CD14-positive monocyte (primary cell): ENCODE measurements around the gene KRTAP4-9. TPM values are rescaled to one million over a fixed set of nuclear protein-coding genes. Genes with fewer than 3 reads are reported as not detected.

ENCODE experiments used
- DNase-seq, 3 donors: peaks; one replicate each; pipeline ENCODE4 v3.0.0-alpha.2; 2011 to 2022
- H2AFZ ChIP-seq: 2 replicates; pipeline ENCODE4 v1.6.0; 2012; ENCODE audit warnings: mild to moderate bottlenecking, low read depth, low read length, inconsistent platforms; ENCODE audit not compliant: insufficient read depth, poor library complexity, severe bottlenecking
- H3K27ac ChIP-seq, 2 donors: 1 replicate in 1 of 2; 2 replicates in 1 of 2; pipeline ENCODE4 v1.5.1; 2012 to 2013; ENCODE audit warnings: low read length in 2 of 2, control low read depth in 1 of 2, inconsistent platforms in 1 of 2, low read depth in 1 of 2, mild to moderate bottlenecking in 1 of 2
- H3K27me3 ChIP-seq, 2 donors: one replicate each; pipeline versions ENCODE4 v1.6.0 to v1.6.1; 2011 to 2013; ENCODE audit warnings: low read length in 2 of 2; ENCODE audit not compliant: control insufficient read depth in 2 of 2, insufficient read depth in 2 of 2
- H3K36me3 ChIP-seq, 2 donors: replicated peaks in 1 of 2; 1 replicate in 1 of 2; 2 replicates in 1 of 2; pipeline versions ENCODE4 v1.5.1 to v1.6.1; 2012 to 2013; ENCODE audit warnings: low read length in 2 of 2, control low read depth in 1 of 2, inconsistent platforms in 1 of 2, mild to moderate bottlenecking in 1 of 2; ENCODE audit not compliant: insufficient read depth in 2 of 2, control insufficient read depth in 1 of 2
- H3K4me1 ChIP-seq, 2 donors: 1 replicate in 1 of 2; 2 replicates in 1 of 2; pipeline versions ENCODE4 v1.5.1 to v1.6.1; 2012 to 2013; ENCODE audit warnings: low read length in 2 of 2, control low read depth in 1 of 2, inconsistent platforms in 1 of 2, mild to moderate bottlenecking in 1 of 2, moderate library complexity in 1 of 2; ENCODE audit not compliant: insufficient read depth in 2 of 2, control insufficient read depth in 1 of 2
- H3K4me2 ChIP-seq: replicated peaks from 2 replicates; pipeline ENCODE3; 2012; ENCODE audit warnings: low read length, moderate library complexity, mild to moderate bottlenecking; ENCODE audit not compliant: poor library complexity, severe bottlenecking; ENCODE audit errors: extremely low read depth
- H3K4me3 ChIP-seq, 3 experiments: fragments of 200-600 bp in 1 of 3; sonication (generic) in 1 of 3; replicated peaks in 1 of 3; 1 replicate in 2 of 3; 2 replicates in 1 of 3; pipeline ENCODE4 v1.5.1; 2011 to 2013; ENCODE audit warnings: low read length in 3 of 3, mild to moderate bottlenecking in 3 of 3, control low read depth in 2 of 3, low read depth in 2 of 3, inconsistent platforms in 1 of 3, moderate library complexity in 1 of 3
- H3K79me2 ChIP-seq: 2 replicates; pipeline ENCODE4 v1.6.0; 2012; ENCODE audit warnings: mild to moderate bottlenecking, control low read depth, inconsistent platforms, low read length, moderate library complexity; ENCODE audit not compliant: insufficient read depth
- H3K9ac ChIP-seq: 2 replicates; pipeline ENCODE4 v1.6.0; 2017; ENCODE audit warnings: low read length, mild to moderate bottlenecking; ENCODE audit not compliant: insufficient read depth, poor library complexity, severe bottlenecking
- H3K9me3 ChIP-seq, 2 donors: replicated peaks in 1 of 2; 1 replicate in 1 of 2; 2 replicates in 1 of 2; pipeline versions ENCODE4 v1.5.1 to v1.6.1; 2012 to 2013; ENCODE audit warnings: low read length in 2 of 2, control low read depth in 1 of 2; ENCODE audit not compliant: control insufficient read depth in 1 of 2, insufficient read depth in 1 of 2
- H4K20me1 ChIP-seq: 2 replicates; pipeline ENCODE4 v1.6.0; 2012; ENCODE audit warnings: mild to moderate bottlenecking, low read length, control low read depth, moderate library complexity; ENCODE audit not compliant: insufficient read depth
- H3K27ac Mint-ChIP-seq, 7 donors: one replicate each; pipeline ENCODE4 v1.8.0; 2020; ENCODE audit warnings: mild to moderate bottlenecking in 7 of 7, mixed read lengths in 7 of 7, moderate library complexity in 6 of 7, inconsistent platforms in 2 of 7
- H3K27me3 Mint-ChIP-seq, 3 donors: one replicate each; pipeline ENCODE4 v1.8.0; 2021 to 2022; ENCODE audit warnings: low read depth in 3 of 3, mild to moderate bottlenecking in 3 of 3, mixed read lengths in 3 of 3, moderate library complexity in 3 of 3, inconsistent platforms in 1 of 3
- H3K36me3 Mint-ChIP-seq, 2 donors: one replicate each; pipeline ENCODE4 v1.8.0; 2020; ENCODE audit warnings: mixed read lengths in 2 of 2, inconsistent platforms in 1 of 2, mild to moderate bottlenecking in 1 of 2
- H3K4me1 Mint-ChIP-seq: one replicate; pipeline ENCODE4 v1.8.0; 2020; ENCODE audit warnings: mild to moderate bottlenecking, mixed read lengths
- H3K4me3 Mint-ChIP-seq, 2 donors: one replicate each; pipeline ENCODE4 v1.8.0; 2020; ENCODE audit warnings: mild to moderate bottlenecking in 2 of 2, mixed read lengths in 2 of 2, moderate library complexity in 1 of 2
- H3K9me3 Mint-ChIP-seq, 7 donors: one replicate each; pipeline ENCODE4 v1.8.0; 2020 to 2022; ENCODE audit warnings: mixed read lengths in 7 of 7, mild to moderate bottlenecking in 6 of 7, moderate library complexity in 6 of 7, inconsistent platforms in 2 of 7
- WGBS: methylation state at CpG from one replicate; pipeline ENCODE4 v1.1.5; 2013; ENCODE audit warnings: missing lambda C conversion rate; ENCODE audit not compliant: insufficient coverage; 5-methylcytosine and 5-hydroxymethylcytosine counted together
- intact Hi-C, 2 donors: fragments of 100-400 bp; cut with micrococcal nuclease; formaldehyde crosslinking; loops; one replicate each; pipeline versions ENCODE4 v1.15.0 to v1.15.1; 2023
- polyA plus RNA-seq, 3 donors: library from polyadenylated mRNA; depleted of rRNA in 1 of 3; unstranded in 2 of 3; stranded (reverse) in 1 of 3; fragments of 300-500 nt in 2 of 3; fragments of >200 nt in 1 of 3; fragmentation: Illumina TruSeq in 2 of 3; gene quantifications; 1 replicate in 2 of 3; 2 replicates in 1 of 3; pipeline ENCODE4 v1.2.3, GENCODE V29; 2012 to 2021
- TF ChIP-seq, protein P1 (sequence below): fragments of 200-600 bp; IDR thresholded peaks from one replicate; pipeline ENCODE4 v1.8.0; 2022; ENCODE audit warnings: antibody characterized with exemption, mild to moderate bottlenecking

The KRTAP4-9 gene
- polyA plus RNA-seq, 3 donors: not detected

DNA sequence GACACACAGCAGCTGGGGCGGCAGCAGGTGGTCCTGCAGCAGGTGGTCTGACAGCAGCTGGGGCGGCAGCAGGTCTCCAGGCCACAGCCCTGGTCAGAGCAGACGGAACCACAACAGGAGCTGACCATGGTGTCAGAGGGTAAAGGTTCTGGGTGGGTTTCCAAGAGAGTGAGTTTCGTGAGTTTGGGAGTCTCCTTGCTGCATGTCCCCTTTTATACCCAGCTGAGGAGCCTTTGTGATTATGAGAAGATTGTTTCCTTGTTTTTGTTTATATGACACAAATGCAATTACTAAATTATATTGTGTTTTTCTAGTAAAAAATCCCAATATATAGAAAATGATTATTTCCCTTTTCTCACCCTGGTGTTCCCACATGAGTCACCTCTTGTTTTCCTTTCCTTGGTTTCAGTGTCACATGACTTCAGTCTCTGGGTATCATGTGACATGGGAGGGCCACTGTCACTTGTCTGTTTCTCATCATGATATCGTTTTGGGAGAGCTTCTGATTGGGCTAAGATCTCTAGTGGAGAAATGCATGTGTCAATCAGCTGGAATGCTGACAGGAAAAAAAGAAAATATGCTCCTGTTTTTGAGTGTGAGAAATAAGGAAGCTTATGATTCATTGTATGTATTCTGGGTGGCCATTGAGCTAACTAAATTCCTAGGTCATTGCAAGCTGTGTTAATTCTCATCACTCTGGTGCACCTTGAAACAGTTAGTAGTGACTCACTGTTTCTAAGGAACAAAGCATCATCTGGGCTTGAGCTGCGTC lies 35.4 kb downstream of the KRTAP4-9 start, which contains the start of gene KRTAP4-6:
Gene KRTAP4-6 (minus strand): TSS at position 185 of the 772 bp plus-strand sequence. CDS start 57 bp downstream, at position 128.
- Histone ChIP-seq H3K4me2 (no peak within 1 kb of the TSS), H3K4me1 (no peaks in the 10 kb centered on the region), H3K36me3 (no peaks in the 10 kb centered on the region), H3K9ac (no peak within 1 kb of the TSS), H3K9me3 (peaks cover 14 to 27% of the 10 kb centered on the region in 2 donors), H3K27me3 (no peaks in the 10 kb centered on the region), H4K20me1 (no peaks in the 10 kb centered on the region), H3K27ac (no peak within 1 kb of the TSS), H2AFZ (no peak within 1 kb of the TSS), H3K4me3 (no peak within 1 kb of the TSS), H3K79me2 (no peaks in the 10 kb centered on the region)
- Mint-ChIP-seq H3K27ac (no peak within 1 kb of the TSS), H3K9me3 (peaks cover 26 to 46% (median 35%) of the 10 kb centered on the region in 7 donors), H3K4me1 (no peaks in the 10 kb centered on the region), H3K36me3 (no peaks in the 10 kb centered on the region), H3K27me3 (peaks cover 0 to 2% (median 1%) of the 10 kb centered on the region in 3 donors), H3K4me3 (no peak within 1 kb of the TSS)
- 100% methylated on average over 1 of the region's 6 CpGs for WGBS
- intact Hi-C loops: no loop called here
- DNase-seq: peak in 1 of 3 donors; percentile 16
- TF ChIP-seq, protein P1, sequence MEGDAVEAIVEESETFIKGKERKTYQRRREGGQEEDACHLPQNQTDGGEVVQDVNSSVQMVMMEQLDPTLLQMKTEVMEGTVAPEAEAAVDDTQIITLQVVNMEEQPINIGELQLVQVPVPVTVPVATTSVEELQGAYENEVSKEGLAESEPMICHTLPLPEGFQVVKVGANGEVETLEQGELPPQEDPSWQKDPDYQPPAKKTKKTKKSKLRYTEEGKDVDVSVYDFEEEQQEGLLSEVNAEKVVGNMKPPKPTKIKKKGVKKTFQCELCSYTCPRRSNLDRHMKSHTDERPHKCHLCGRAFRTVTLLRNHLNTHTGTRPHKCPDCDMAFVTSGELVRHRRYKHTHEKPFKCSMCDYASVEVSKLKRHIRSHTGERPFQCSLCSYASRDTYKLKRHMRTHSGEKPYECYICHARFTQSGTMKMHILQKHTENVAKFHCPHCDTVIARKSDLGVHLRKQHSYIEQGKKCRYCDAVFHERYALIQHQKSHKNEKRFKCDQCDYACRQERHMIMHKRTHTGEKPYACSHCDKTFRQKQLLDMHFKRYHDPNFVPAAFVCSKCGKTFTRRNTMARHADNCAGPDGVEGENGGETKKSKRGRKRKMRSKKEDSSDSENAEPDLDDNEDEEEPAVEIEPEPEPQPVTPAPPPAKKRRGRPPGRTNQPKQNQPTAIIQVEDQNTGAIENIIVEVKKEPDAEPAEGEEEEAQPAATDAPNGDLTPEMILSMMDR: no peak

DNA sequence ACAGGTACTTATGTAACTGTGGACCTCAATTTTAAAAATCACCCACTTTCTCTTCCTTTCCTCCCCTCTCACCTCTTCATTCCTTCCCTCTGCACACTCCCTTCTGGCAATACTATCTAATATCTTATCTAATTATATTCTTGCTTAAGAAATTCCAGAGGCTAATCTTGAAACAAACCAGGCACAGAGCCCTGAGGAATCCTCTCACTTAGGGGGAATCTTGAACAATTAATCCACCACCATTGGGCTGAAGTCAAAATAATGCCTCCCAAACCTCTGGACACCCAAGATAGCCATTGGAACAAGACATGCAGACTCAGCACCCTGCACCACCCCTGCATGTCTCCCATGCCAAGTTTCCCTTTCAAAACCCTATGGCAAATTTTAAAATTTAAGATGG lies 36.2 kb downstream of the KRTAP4-9 start:
- no peak overlapping the region for H3K27ac ChIP-seq
- H3K4me2 ChIP-seq: no peak overlapping the region
- H3K9me3 ChIP-seq: peaks cover 14 to 27% of the 10 kb centered on the region in 2 donors
- no peak overlapping the region for H3K27ac Mint-ChIP-seq
- no peaks in the 10 kb centered on the region for H3K36me3 Mint-ChIP-seq
- peaks cover 0 to 2% (median 1%) of the 10 kb centered on the region in 3 donors for H3K27me3 Mint-ChIP-seq
- no peaks in the 10 kb centered on the region for H3K4me1 ChIP-seq
- H3K27me3 ChIP-seq: no peaks in the 10 kb centered on the region
- intact Hi-C loops: no loop called here
- H3K36me3 ChIP-seq: no peaks in the 10 kb centered on the region
- no peak for DNase-seq
- H3K9me3 Mint-ChIP-seq: peaks cover 26 to 46% (median 35%) of the 10 kb centered on the region in 7 donors
- H3K4me1 Mint-ChIP-seq: no peaks in the 10 kb centered on the region
- no peak overlapping the region for H3K4me3 Mint-ChIP-seq
- H2AFZ ChIP-seq: no peak overlapping the region
- TF ChIP-seq, protein P1: no peak
- H3K79me2 ChIP-seq: no peaks in the 10 kb centered on the region
- no peak overlapping the region for H3K4me3 ChIP-seq
- H3K9ac ChIP-seq: no peak overlapping the region
- H4K20me1 ChIP-seq: no peaks in the 10 kb centered on the region
